ENCODE results near the gene MTHFR. TPM values are rescaled to one million over a fixed set of nuclear protein-coding genes. Genes with fewer than 3 reads are reported as not detected.

The MTHFR gene
- total RNA-seq, 1 donor from 2014 or later, result 23.3 TPM

DNA sequence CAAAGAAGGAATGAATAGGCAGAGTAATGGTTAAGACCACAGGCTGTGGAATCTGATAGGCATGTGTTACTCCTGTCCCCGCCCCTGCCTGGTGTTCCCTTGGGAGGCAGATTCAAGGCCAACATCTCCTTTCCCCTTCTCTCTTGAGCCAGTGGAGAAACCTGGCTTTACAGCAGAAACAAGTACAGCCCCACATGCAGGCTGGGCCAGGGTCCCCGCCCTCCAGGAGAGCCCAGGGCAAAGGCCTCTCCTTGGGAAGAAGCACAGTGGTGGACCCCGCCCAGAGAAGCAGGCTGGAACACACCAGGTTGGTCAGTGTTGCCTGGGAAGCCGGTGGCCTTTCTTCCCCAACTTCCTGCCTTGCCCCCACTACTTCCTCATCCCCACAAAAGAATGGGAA, 36.9 kb downstream of the MTHFR start:
- DNase-seq (ENCODE audit: low spot score), result no peak
- H3K9me3 Mint-ChIP-seq (ENCODE audit: low read depth), result no peaks in the 10 kb centered on the region
- H3K27me3 Mint-ChIP-seq (ENCODE audit: low read depth), result peaks cover 6% of the 10 kb centered on the region
- H3K36me3 Mint-ChIP-seq (ENCODE audit: low read depth), result no peaks in the 10 kb centered on the region
- no peak overlapping the region for H3K4me3 Mint-ChIP-seq (ENCODE audit: unreplicated experiment)
- no peak overlapping the region for H3K27ac Mint-ChIP-seq (ENCODE audit: unreplicated experiment)
- no peaks in the 10 kb centered on the region for H3K4me1 Mint-ChIP-seq (ENCODE audit: low read depth)
- TF ChIP-seq, protein P1, sequence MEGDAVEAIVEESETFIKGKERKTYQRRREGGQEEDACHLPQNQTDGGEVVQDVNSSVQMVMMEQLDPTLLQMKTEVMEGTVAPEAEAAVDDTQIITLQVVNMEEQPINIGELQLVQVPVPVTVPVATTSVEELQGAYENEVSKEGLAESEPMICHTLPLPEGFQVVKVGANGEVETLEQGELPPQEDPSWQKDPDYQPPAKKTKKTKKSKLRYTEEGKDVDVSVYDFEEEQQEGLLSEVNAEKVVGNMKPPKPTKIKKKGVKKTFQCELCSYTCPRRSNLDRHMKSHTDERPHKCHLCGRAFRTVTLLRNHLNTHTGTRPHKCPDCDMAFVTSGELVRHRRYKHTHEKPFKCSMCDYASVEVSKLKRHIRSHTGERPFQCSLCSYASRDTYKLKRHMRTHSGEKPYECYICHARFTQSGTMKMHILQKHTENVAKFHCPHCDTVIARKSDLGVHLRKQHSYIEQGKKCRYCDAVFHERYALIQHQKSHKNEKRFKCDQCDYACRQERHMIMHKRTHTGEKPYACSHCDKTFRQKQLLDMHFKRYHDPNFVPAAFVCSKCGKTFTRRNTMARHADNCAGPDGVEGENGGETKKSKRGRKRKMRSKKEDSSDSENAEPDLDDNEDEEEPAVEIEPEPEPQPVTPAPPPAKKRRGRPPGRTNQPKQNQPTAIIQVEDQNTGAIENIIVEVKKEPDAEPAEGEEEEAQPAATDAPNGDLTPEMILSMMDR (IDR thresholded peaks at IDR 0.05), result no peak

DNA sequence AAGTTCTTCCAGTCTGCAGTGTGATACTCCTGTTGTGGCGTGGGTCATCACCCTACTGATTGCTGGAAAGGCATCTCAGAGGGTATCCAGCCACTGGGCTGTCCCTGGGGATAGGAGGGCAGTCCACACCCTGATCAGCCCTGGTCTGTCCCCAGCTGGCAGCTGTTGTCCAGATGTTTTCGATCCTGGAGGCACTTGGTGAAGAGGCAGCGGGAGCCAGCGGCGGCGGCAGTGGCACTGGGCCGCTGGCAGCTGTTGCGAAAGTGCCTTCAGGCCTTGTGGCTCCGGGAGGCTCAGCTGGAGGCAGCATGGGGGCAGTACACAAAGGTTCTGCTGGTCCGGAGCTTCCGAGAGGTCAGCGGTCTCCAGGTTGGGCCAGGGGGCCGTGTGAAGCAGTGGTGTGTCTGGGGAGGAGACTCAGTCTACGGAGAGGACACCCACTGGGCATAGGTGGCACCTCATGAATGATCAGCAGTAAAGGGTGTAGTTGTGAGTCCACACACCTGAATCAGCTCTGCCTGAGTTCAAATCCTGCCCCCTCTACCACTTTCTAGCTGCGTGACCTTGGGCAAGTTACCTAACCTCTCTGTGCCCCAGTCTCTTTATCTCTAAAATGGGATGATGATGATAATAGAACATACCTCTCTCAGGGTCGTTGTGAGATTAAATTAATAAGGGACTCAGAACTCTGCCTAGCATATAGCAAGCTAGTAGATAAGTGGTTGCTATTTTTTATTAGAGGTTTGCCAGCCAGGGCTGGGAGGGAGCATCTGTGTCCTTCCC, 37.7 kb downstream of the MTHFR start:
- Mint-ChIP-seq H3K27me3 (ENCODE audit: low read depth) (peaks cover 8% of the 10 kb centered on the region), H3K4me3 (ENCODE audit: unreplicated experiment) (no peak overlapping the region), H3K9me3 (ENCODE audit: low read depth) (no peaks in the 10 kb centered on the region), H3K4me1 (ENCODE audit: low read depth) (no peaks in the 10 kb centered on the region), H3K27ac (ENCODE audit: unreplicated experiment) (no peak overlapping the region), H3K36me3 (ENCODE audit: low read depth) (no peaks in the 10 kb centered on the region)
- no peak for DNase-seq (ENCODE audit: low spot score)
- TF ChIP-seq, protein P1 (IDR thresholded peaks at IDR 0.05), result no peak

DNA sequence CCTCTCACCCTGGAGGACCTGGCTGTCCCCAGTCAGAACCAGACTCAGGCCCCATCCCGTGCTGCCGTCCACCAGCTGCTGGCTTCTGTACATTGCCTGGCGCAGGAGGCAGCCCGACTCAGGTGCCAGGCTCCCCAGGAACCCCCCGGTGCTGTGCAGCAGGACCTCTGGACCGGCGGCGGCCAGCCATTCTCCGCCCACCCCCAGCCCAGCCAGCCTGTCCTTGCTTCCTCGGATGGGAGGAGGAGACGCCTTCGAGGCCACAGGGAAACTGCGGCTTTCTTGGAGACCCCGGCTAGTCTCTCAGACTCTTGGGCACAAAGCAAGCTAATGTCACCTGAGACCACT, 39.4 kb downstream of the MTHFR start:
- Mint-ChIP-seq H3K27ac (ENCODE audit: unreplicated experiment) (no peak overlapping the region), H3K4me3 (ENCODE audit: unreplicated experiment) (no peak overlapping the region), H3K36me3 (ENCODE audit: low read depth) (no peaks in the 10 kb centered on the region), H3K9me3 (ENCODE audit: low read depth) (no peaks in the 10 kb centered on the region), H3K4me1 (ENCODE audit: low read depth) (no peaks in the 10 kb centered on the region), H3K27me3 (ENCODE audit: low read depth) (peaks cover 20% of the 10 kb centered on the region)
- DNase-seq (ENCODE audit: low spot score), result no peak
- TF ChIP-seq, protein P1 (IDR thresholded peaks at IDR 0.05), result no peak

DNA sequence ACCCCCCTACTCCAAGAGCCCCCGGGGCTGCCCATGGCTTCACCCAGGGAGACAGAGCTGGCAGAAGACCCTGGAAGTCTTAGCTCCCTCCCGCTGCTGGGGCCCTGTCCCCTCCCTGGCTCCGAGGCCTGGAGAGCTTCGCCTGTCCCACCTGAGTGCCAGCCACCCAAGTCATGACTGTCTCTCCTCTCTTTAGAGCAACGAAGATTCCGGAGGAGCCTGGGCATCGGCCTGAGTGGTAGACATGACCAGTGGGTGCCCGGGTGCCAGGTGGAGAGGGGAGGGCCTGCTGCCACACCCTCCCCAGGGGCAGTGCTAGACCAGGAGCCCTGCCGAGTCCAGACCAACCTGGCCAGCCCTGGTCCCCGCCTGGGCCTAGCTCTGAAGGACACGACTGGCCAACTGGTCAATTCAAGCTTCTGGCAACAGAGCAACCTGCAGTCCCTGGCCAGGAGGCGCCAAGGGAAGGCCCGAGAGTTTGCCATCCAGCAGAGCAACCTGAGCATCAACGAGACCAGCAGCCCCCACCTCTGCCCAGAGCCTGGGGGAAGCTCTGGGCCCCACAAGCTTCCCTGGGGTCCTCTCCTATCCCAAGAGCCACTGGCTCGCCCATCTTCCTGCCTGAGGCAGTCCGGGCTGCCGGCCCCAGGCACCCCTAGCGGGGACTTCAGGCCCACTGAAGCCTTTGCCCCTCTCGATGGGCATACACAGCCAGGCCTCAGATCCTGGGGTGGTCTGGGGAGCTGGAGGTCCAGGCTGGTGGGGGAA, 39.9 kb downstream of the MTHFR start:
- peaks cover 1% of the 10 kb centered on the region for H3K36me3 Mint-ChIP-seq (ENCODE audit: low read depth)
- peaks cover 24% of the 10 kb centered on the region for H3K27me3 Mint-ChIP-seq (ENCODE audit: low read depth)
- H3K4me3 Mint-ChIP-seq (ENCODE audit: unreplicated experiment), result no peak overlapping the region
- no peak overlapping the region for H3K27ac Mint-ChIP-seq (ENCODE audit: unreplicated experiment)
- no peaks in the 10 kb centered on the region for H3K4me1 Mint-ChIP-seq (ENCODE audit: low read depth)
- DNase-seq (ENCODE audit: low spot score), result no peak
- H3K9me3 Mint-ChIP-seq (ENCODE audit: low read depth), result no peaks in the 10 kb centered on the region
- TF ChIP-seq, protein P1 (IDR thresholded peaks at IDR 0.05), result no peak

DNA sequence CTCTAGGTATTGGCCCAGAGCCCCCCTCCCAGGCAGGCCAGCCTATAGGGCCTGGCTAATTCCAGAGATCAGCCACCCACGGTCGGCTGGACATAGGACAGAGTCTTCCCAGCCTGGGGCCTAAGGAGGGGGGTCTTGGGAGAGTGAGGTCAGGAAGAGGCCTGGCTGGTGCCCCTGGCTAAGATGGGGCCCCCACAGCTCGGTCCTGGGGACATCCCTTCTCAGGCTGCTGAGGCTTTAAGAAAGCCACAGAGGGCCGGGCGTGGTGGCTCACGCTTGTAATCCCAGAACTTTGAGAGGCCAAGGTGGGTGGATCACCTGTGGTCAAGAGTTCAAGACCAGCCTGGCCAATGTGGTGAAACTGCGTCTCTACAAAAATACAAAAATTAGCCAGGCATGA, 41.2 kb downstream of the MTHFR start:
- H3K9me3 Mint-ChIP-seq (ENCODE audit: low read depth), result no peaks in the 10 kb centered on the region
- TF ChIP-seq, protein P1 (IDR thresholded peaks at IDR 0.05), result no peak
- H3K4me1 Mint-ChIP-seq (ENCODE audit: low read depth), result no peaks in the 10 kb centered on the region
- peaks cover 24% of the 10 kb centered on the region for H3K27me3 Mint-ChIP-seq (ENCODE audit: low read depth)
- no peak for DNase-seq (ENCODE audit: low spot score)
- no peak overlapping the region for H3K4me3 Mint-ChIP-seq (ENCODE audit: unreplicated experiment)
- no peak overlapping the region for H3K27ac Mint-ChIP-seq (ENCODE audit: unreplicated experiment)
- H3K36me3 Mint-ChIP-seq (ENCODE audit: low read depth), result peaks cover 1% of the 10 kb centered on the region
